ENCODE measurements around the gene PGF. TPM values are rescaled to one million over a fixed set of nuclear protein-coding genes. Genes with fewer than 3 reads are reported as not detected.

Gene PGF
- total RNA-seq, 2 experiments from 2014 or later, result 0.28 TPM; not detected in 1

DNA sequence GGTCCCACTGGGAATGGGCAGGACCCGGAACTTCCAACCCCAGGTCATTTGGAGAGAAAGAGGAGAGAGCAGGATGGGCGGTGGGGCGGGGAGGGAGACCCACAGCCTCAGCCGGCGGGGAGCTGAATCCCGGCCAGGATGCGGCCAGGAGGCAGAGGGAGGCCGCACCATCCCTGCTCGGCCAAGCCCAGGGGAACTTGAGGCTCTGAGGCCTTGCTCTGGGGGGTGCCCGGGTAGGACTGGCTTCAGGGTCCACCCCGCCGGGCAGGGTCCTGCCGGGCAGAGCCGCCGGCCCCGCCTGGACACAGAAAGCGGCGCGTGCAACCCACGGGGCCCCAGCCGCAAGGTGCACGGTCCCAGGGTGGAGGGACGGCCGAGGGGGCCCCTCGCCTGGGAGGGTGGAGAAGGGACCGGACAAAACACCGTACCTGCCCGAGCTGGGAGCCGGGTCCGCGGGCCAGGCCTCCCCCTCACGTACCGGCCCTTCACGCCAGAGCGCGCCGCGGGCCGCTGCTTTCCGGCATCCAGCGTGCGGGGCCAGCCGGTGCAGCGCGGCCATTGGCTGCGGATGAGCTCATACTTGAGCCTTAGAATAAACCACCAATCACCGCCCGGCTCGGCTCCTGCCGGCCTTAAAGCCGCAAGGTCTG lies 32.5 kb downstream of the PGF start, which contains the start of gene RPS6KL1:
TSS of gene RPS6KL1 (minus strand) at position 509 of the 650 bp plus-strand sequence. CDS start 1,719 bp downstream, outside the sequence.
- H3K9me3 Mint-ChIP-seq, result no peaks in the 10 kb centered on the region
- peak within 1 kb of the TSS; percentile 68 for H3K4me3 Mint-ChIP-seq
- DNase-seq (peak; percentile 79), ATAC-seq (ENCODE audit: low read depth) (peak; percentile 99)
- peaks cover 2% of the 10 kb centered on the region for H3K4me1 Mint-ChIP-seq
- peaks cover 17% of the 10 kb centered on the region for H3K27me3 Mint-ChIP-seq
- POLR2A ChIA-PET, result interaction anchor here (0.6 to 1.4 kb wide), 5 partner anchors 12 to 66 kb away, joined by 3 to 4 read pairs (median 3); no protein-coding TSS in a partner anchor
- H3K27ac Mint-ChIP-seq, result peak within 1 kb of the TSS; percentile 54
- H3K36me3 Mint-ChIP-seq, result no peaks in the 10 kb centered on the region

DNA sequence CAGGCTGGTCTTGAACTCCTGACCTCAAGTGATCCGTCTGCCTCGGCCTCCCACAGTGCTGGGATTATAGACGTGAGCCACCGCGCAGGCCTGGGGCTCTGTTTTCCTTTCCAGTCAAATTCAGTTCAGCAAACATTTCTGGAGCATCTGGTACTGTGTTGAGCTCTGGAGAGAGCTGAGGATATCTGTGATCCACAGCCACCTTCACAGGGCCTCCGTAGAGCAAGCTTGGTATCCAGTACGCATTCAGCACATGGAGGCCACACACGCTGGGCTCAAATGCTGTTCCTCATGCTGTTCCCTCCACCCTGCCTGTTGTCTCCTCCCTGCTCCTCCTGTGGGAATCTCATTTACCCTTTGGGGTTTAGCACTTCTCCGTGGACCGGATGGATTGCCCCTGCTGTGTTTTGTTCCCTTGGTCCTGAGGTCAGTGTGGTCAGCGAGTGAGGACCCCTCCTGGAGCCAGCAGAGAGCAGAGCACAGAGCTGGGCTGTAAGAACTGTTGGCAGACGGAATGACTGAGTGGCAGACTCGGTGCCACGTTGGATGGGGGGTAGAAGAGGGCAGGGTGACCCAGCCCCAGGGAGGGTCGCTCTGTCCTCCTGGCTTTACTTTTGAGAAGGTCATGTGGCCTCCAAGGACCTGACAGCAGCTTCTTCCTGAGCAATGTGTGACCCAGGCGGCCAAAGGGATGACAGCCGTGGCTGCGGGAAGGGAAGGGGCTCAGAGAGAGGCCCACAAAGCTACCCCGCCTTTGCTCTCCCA lies 33.2 kb downstream of the PGF start:
- H3K36me3 Mint-ChIP-seq, result no peaks in the 10 kb centered on the region
- POLR2A ChIA-PET, result interaction anchor here (0.6 to 1.1 kb wide), 2 partner anchors 11 to 66 kb away, joined by 3 read pairs; no protein-coding TSS in a partner anchor
- peak overlapping the region; percentile 44 for H3K27ac Mint-ChIP-seq

DNA sequence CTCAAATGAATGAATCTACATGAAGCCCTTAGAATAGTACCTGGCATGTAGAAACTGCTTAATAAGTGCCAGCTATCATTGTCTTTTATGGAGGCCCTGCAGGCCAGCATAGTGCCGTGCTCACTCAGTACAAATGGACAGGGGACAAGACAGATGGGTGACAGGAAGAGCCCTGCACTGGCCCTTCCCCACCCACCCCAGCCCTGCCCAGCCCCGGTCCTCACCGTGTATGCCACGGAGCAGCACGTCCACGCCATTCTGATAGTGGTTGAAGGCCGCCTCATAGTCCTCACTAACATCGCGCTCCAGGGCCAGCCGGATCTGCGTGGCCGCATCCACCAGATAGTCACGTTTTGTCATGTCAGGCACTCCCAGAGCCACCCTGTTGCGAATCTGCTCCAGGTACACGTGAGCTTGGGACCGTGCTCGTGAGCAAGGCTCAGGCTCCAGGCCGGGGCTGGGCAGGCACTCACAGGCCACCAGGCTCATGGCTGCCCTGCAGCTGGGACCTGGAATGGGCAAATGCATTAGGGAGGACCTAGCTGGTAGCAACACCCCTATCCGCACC lies 34.3 kb downstream of the PGF start:
- H3K4me1 Mint-ChIP-seq, result peaks cover 2% of the 10 kb centered on the region
- no peak overlapping the region for H3K4me3 Mint-ChIP-seq
- H3K27me3 Mint-ChIP-seq, result peaks cover 5% of the 10 kb centered on the region
- ATAC-seq (ENCODE audit: low read depth), result no peak
- no peaks in the 10 kb centered on the region for H3K9me3 Mint-ChIP-seq
- no peak for DNase-seq
- H3K27ac Mint-ChIP-seq, result no peak overlapping the region
- POLR2A ChIA-PET, result interaction anchor here (0.6 kb wide), 1 partner anchor 54 kb away, joined by 3 read pairs; no protein-coding TSS in a partner anchor
- H3K36me3 Mint-ChIP-seq, result no peaks in the 10 kb centered on the region

More for the DNA sequence above, 33.2 kb downstream of the PGF start:
- Mint-ChIP-seq H3K27me3 (peaks cover 13% of the 10 kb centered on the region), H3K9me3 (no peaks in the 10 kb centered on the region), H3K4me1 (peaks cover 2% of the 10 kb centered on the region), H3K4me3 (peak overlapping the region; percentile 68)
- no peak for ATAC-seq (ENCODE audit: low read depth)
- no peak for DNase-seq

DNA sequence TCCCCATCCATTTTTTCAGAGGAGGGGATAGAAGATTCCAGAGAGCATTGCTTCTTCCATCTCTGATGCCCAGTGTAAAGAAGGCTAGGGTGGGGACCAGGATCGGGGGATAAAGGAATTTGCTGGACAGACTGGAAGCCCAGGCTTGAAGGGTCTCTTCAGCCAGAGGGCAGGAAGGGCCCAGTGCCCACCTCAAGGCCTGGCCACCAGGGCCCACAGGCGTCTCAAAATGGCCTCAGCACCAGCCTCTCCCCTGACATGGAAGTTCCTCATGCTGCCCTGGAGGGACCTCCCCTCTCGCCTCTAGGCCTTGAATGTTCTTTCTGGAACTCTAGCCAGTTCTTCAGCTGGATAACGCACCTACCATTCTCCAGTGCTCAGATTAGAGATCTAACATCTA lies 35.1 kb downstream of the PGF start:
- POLR2A ChIA-PET, result no interaction called here
- Mint-ChIP-seq H3K27ac (no peak overlapping the region), H3K36me3 (no peaks in the 10 kb centered on the region), H3K9me3 (no peaks in the 10 kb centered on the region), H3K4me3 (no peak overlapping the region), H3K4me1 (peaks cover 2% of the 10 kb centered on the region), H3K27me3 (peaks cover 3% of the 10 kb centered on the region)
- no peak for ATAC-seq (ENCODE audit: low read depth)
- DNase-seq, result no peak

DNA sequence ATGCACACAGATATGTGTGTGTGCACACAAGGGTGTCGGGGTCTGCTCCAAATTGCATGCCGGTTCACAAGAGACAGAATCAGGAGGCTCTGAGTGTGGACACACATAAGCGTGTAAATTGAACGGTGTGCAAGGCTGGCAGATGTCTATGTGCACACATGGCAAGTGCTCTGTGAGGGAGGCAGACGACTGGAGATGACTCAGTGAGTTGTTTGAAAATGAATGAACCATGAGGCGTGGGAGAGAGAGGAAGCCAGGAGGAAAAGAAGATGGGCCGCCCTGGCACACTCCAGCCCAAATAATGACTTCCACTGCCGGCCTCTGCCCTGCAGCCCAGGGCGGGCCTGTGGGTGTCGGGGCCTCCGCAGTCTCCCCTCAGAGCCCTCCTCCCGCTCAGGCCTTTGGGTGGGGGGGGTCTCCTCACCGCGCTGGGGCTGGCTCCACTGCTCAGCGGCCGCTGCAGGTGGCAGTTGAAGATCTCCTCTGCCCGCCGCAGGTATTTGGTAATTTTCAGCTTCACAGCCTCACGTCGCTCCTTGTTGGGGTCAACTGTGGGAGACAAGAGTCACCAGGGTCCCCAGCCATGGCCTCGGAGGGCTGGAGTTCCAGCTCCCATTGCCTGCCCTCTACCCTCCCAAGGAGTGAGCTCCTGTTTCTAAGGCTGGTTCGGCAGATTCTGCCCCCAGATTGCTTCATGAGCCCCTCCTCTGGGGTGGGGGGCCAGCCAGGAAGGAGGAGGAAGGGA lies 35.8 kb downstream of the PGF start:
- POLR2A ChIA-PET, result no interaction called here
- Mint-ChIP-seq H3K27me3 (peaks cover 3% of the 10 kb centered on the region), H3K9me3 (no peaks in the 10 kb centered on the region)

DNA sequence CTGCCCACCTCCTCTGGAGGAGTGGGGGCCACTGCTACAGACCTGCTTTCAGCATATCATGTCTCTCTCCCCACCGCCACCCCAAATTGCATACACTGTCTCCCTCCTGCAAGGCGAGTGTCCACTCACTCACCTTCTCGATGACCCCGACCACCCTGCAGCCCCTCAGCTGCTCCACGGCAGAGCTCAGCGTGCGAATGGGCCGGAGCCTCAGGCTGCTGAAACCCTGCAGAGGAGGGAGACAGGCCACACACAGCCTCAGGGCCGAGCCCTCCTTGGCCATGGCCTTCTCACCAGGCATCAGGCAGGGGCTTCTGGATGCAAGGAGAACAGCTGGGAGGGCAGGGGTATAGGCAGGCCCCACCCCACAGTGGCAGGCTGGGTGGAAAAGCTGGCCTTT lies 37.0 kb downstream of the PGF start:
- ATAC-seq (ENCODE audit: low read depth), result no peak

More for the DNA sequence above, 35.8 kb downstream of the PGF start:
- DNase-seq, result no peak
- H3K4me1 Mint-ChIP-seq, result peaks cover 2% of the 10 kb centered on the region
- no peaks in the 10 kb centered on the region for H3K36me3 Mint-ChIP-seq
- H3K27ac Mint-ChIP-seq, result no peak overlapping the region
- ATAC-seq (ENCODE audit: low read depth), result no peak
- H3K4me3 Mint-ChIP-seq, result no peak overlapping the region

DNA sequence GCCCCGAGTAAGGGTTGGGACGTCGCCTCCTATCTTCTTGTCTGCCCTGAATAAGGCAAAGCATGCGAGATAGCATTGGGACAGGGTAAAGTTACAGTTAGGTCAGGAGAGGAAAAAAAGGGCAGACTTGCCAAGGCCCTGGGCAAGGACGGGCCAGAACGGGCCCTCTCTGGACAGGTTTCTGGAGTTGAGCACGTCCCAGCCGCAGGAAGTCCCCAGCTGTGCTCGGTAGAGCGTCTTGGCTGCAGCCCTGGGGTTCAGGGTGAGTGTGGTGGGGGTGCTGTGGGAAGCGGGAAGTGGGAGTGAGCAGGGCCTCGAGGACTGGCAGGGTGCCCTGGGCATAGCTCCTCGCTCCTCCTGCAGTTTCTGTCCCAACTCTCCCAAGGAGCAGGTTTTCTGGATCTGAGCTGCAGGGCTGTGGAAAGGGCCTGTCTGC lies 37.7 kb downstream of the PGF start:
- DNase-seq (no peak), ATAC-seq (ENCODE audit: low read depth) (no peak)
- Mint-ChIP-seq H3K27ac (no peak overlapping the region), H3K9me3 (no peaks in the 10 kb centered on the region), H3K4me3 (no peak overlapping the region), H3K36me3 (no peaks in the 10 kb centered on the region), H3K4me1 (no peaks in the 10 kb centered on the region), H3K27me3 (no peaks in the 10 kb centered on the region)
- POLR2A ChIA-PET, result interaction anchor here (1.4 kb wide), 1 partner anchor 49 kb away, joined by 4 read pairs; no protein-coding TSS in a partner anchor

More for the DNA sequence above, 37.0 kb downstream of the PGF start:
- DNase-seq, result no peak
- H3K4me1 Mint-ChIP-seq, result peaks cover 1% of the 10 kb centered on the region
- no peaks in the 10 kb centered on the region for H3K36me3 Mint-ChIP-seq
- no peaks in the 10 kb centered on the region for H3K9me3 Mint-ChIP-seq
- H3K27ac Mint-ChIP-seq, result no peak overlapping the region
- POLR2A ChIA-PET, result no interaction called here
- no peak overlapping the region for H3K4me3 Mint-ChIP-seq
- H3K27me3 Mint-ChIP-seq, result no peaks in the 10 kb centered on the region

DNA sequence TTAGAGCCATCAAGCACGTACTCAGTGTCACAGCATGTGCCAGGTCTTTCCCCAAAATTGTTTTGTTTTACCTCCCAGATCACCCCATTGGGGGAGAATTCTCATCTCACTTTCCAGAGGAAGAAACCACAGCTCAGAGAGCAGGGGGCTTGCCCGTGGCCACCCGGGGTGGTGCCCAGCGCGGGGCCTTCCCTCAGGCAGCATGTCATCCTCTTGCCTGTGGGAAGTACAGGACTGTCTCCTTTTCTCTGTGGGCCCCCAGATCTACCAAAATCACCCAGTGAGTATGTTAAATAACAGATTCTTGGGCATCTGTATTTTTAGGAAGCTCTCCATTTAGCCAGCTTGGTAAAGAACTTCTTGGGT lies 38.2 kb downstream of the PGF start:
- ATAC-seq (ENCODE audit: low read depth) (no peak), DNase-seq (no peak)
- Mint-ChIP-seq H3K27me3 (no peaks in the 10 kb centered on the region), H3K36me3 (no peaks in the 10 kb centered on the region), H3K9me3 (no peaks in the 10 kb centered on the region), H3K27ac (no peak overlapping the region), H3K4me1 (peaks cover 1% of the 10 kb centered on the region), H3K4me3 (no peak overlapping the region)
- POLR2A ChIA-PET, result interaction anchor here (1.4 kb wide), 1 partner anchor 49 kb away, joined by 4 read pairs; no protein-coding TSS in a partner anchor

DNA sequence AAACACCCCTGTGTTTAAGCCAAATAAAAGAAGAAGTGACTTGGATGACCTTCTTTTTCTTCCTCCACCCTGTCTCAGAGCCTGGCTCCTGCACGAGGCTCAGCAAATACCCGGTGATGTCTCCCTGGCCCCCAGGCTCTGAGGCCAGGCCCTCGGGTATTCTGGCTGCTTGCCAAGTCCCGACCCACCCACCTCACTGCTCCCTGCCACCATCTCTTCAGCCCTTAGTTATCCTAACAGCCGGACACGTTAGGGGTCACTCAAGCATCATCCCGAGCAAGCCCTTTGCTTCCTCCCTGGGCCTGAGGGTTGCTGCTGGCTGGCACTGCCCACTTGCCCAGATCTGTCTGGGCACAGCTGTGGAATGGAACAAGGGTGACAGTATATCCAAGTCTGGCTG lies 39.6 kb downstream of the PGF start:
- no peak overlapping the region for H3K27ac Mint-ChIP-seq
- H3K27me3 Mint-ChIP-seq, result no peaks in the 10 kb centered on the region
- POLR2A ChIA-PET, result no interaction called here

DNA sequence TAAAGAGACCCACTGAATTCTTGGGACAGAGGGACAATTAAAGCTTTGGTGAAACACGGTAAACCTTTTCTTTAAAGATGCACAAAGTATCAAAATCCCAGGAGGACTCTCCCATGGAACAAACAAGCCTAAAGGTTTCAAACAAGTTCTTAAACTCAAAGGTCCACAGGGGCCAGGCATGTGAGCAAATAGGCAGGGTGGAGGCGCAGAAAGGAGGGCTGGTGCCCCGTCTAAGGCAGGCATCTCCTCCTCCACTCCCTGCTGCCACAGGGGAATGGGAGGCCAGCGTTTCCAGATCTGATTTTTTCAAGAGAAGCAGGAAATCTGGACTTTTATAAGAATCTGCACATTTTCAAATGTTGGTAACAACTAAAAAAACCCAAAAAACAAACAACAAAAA lies 40.0 kb downstream of the PGF start:
- POLR2A ChIA-PET, result no interaction called here
- ATAC-seq (ENCODE audit: low read depth) (no peak), DNase-seq (no peak)
- Mint-ChIP-seq H3K27me3 (no peaks in the 10 kb centered on the region), H3K27ac (no peak overlapping the region), H3K9me3 (no peaks in the 10 kb centered on the region), H3K4me1 (peaks cover 3% of the 10 kb centered on the region), H3K36me3 (no peaks in the 10 kb centered on the region), H3K4me3 (no peak overlapping the region)

More for the DNA sequence above, 39.6 kb downstream of the PGF start:
- DNase-seq, result no peak
- ATAC-seq (ENCODE audit: low read depth), result no peak
- H3K4me3 Mint-ChIP-seq, result no peak overlapping the region
- H3K9me3 Mint-ChIP-seq, result no peaks in the 10 kb centered on the region
- no peaks in the 10 kb centered on the region for H3K36me3 Mint-ChIP-seq
- peaks cover 3% of the 10 kb centered on the region for H3K4me1 Mint-ChIP-seq

DNA sequence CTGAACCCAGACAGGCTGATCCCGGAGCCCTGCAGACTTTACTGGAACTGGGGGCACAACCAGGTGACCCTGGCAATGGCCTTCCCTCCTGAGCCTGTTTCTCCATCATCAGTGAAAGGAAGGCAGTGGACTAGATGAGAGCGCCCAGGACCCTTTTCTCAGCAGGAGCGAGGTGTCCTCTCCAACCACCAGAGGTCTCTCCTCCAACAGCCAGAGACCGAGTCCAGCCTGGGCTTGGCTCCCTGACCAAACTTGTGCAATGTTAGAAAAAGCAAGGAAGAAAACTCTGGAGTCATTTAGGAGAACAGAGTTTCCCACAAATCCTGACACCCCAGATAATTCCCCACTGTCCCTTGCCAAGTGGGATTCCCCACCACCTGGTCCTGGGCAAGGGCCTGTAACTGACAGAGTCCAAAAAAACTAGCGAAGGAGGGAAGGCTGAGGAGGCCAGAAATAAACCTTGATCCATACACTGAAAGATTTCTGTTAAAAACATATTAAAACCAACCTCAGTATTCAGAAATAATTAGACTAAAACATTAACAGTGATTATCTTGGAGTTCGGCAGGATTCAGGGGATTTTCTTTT lies 41.3 kb downstream of the PGF start:
- H3K27me3 Mint-ChIP-seq, result no peaks in the 10 kb centered on the region
- no peak overlapping the region for H3K4me3 Mint-ChIP-seq
- H3K36me3 Mint-ChIP-seq, result no peaks in the 10 kb centered on the region
- ATAC-seq (ENCODE audit: low read depth), result no peak
- no peak for DNase-seq
- H3K27ac Mint-ChIP-seq, result no peak overlapping the region
- POLR2A ChIA-PET, result no interaction called here
- no peaks in the 10 kb centered on the region for H3K9me3 Mint-ChIP-seq
- H3K4me1 Mint-ChIP-seq, result peaks cover 3% of the 10 kb centered on the region

DNA sequence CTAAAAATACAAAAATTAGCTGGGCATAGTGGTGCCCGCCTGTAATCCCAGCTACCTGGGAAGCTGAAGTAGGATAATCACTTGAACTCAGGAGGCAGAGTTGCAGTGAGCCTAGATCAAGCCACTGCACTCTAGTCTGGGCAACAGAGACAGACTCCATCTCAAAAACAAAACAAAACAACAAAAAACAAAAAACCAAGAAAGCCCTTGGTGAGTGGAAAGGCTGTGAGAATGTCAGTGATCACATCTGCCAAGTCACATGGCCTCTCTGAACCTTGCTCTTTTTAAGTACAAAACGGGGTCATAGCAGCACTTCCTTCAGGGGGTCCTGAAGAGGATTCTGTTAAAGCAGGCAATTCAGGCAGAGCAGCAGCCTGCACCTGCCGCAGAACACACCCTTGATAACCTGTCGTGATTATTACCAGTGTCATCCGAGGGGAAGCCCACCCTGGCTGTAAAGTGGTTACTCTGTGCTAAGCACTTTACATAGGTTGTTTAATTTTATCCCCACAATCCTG lies 41.9 kb downstream of the PGF start:
- H3K27ac Mint-ChIP-seq, result no peak overlapping the region
- H3K36me3 Mint-ChIP-seq, result no peaks in the 10 kb centered on the region
- peaks cover 3% of the 10 kb centered on the region for H3K4me1 Mint-ChIP-seq
- H3K27me3 Mint-ChIP-seq, result no peaks in the 10 kb centered on the region
- DNase-seq (no peak), ATAC-seq (ENCODE audit: low read depth) (no peak)
- POLR2A ChIA-PET, result no interaction called here
- no peaks in the 10 kb centered on the region for H3K9me3 Mint-ChIP-seq
- H3K4me3 Mint-ChIP-seq, result no peak overlapping the region
